Stimulated activated CD8-positive, alpha-beta memory T cell treated with anti-CD3 and anti-CD28 coated beads, Interleukin-2, amount 100 ng/mL, for 48 hours (primary cell): ENCODE results near the gene RIPOR2.
"Not testable (repeated sequence)": the region's sequence is repeated elsewhere in the genome, so short reads cannot be mapped to it uniquely, and the experiment has no call there.

Source experiments
- DNase-seq, 2 donors: peaks; one replicate each; pipeline ENCODE4 v3.0.0-alpha.2; 2020; ENCODE audit warnings: low read depth in 2 of 2

The RIPOR2 gene

DNA sequence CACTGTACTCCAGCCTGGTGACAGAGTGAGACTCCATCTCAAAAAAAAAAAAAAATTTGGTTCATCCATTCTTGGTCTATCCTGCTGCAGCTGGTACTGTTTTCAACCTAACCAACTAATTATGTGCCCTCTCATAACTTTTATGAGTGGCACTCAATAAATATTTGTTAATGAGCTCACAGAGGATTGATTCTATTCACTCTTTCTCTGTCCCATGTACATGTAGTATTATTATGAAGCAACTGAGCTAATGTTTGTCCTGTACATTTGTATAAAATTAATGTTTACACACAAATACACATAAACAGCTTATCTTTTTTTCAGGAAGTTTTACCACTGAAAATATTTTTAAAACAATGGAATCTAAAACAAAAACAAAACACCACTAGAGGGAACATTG, 10.1 kb downstream of the RIPOR2 start:
- no peak for DNase-seq

DNA sequence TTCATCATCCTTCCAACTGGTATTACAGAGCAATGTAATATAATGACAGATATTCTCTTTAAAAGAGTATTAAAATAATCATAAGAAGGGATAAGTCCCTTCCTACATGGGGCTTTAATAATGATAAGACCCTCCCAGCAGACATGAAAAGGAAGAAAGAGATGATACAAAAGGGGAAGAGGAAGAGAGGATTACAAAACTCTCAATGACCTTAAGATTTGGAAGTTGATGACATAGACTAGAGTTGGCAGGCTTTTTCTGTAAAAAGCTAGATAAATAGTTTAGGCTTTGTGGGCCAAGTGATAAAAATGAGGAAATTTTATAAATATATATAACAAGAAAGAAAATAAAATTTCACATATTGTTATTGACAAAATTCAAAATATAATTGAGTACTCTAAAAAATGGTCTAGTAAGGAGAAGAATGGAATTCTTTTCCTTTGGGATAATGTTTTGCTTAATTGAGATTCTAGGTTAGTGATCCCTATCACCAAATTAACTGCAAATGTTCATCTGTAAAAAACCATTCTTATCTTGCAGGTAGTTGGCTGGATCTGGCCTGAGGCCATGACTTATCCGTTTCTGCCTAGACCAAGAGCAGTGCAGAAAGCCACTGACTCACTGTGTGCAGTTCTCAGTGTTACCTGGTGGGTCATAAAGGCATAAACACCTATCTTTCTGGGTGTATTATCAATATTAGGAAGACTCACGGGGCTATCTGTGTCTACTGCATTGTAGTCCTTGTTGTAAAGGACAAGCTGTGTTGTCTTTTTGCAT, 11.0 kb downstream of the RIPOR2 start:
- no peak for DNase-seq

DNA sequence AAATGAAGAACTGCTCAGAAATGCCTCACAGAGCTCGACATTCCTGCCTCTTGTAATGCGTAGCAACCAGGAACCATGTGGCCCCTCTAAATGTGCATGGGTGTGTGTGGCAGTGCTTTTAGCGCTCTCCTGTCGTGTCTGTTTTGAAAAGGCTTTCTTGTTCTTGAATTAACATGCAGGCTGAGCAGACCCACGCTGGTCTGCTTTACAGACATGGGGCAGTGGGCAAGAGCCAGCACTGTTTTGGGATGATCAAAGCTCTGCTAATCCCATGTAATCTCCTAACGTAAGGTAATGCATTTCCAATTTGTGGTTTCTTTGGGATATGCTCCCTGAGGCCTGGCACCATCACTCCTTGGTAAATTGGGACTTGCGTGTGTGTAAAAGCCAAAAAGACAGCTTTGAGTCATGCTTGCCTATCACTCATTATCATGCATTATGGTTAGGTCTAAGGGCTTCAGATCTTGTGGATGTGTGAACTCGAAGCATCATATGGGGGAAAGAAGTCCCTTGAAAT, 11.8 kb downstream of the RIPOR2 start:
- no peak for DNase-seq

GRCh38 chr6:24922814-24923213, 12.9 kb downstream of the RIPOR2 start:
- DNase-seq: no peak

GRCh38 chr6:24922170-24922569, 13.6 kb downstream of the RIPOR2 start:
- DNase-seq: no peak

DNA sequence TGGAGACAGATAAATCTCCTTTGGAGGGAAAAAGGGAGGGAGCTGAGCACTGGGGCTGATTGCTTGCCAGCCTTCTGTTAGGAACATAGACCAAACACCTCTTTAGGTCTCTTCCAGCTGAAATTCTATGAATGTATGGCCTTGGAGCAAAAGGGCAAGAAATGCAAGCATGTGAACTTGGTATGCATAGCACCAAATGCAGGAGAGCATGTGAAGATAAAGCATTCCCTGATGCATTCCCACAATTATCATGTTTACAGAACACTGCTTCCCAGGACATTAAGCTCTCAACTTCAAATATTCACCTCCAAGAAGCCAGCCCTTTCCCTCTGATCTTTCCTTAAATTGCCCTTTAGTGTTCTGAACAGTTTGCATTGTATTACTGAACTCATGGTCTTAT, 15.6 kb downstream of the RIPOR2 start:
- no peak for DNase-seq

- no peak for DNase-seq
Observed at GRCh38 chr6:24919056-24919892, 16.5 kb downstream of the RIPOR2 start.

- no peak for DNase-seq
Observed at GRCh38 chr6:24918641-24919055, 17.1 kb downstream of the RIPOR2 start.

- no peak for DNase-seq
Observed at GRCh38 chr6:24916496-24916895, 19.3 kb downstream of the RIPOR2 start.

- DNase-seq: no peak
Observed at GRCh38 chr6:24915641-24916040, 20.1 kb downstream of the RIPOR2 start.

DNA sequence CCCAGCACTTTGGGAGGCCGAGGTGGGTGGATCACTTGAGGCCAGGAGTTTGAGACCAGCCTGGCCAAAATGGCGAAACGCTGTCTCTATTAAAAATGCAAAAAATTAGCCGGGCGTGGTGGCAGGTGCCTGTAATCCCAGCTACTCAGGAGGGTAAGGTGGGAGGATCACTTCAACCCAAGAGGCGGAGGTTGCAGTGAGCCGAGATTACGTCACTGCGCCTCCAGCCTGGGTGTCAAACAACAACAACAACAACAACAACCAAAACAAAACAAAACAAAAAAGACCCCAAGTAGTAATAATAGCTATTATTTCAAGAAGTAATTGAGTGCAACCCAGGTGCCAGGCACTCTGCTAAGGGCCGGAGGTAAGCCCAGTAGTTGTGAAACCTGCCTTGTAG, 21.7 kb downstream of the RIPOR2 start:
- not testable (repeated sequence) for DNase-seq

GRCh38 chr6:24911796-24912382, 23.9 kb downstream of the RIPOR2 start:
- no peak for DNase-seq

GRCh38 chr6:24910961-24911725, 24.6 kb downstream of the RIPOR2 start:
- DNase-seq: no peak

DNA sequence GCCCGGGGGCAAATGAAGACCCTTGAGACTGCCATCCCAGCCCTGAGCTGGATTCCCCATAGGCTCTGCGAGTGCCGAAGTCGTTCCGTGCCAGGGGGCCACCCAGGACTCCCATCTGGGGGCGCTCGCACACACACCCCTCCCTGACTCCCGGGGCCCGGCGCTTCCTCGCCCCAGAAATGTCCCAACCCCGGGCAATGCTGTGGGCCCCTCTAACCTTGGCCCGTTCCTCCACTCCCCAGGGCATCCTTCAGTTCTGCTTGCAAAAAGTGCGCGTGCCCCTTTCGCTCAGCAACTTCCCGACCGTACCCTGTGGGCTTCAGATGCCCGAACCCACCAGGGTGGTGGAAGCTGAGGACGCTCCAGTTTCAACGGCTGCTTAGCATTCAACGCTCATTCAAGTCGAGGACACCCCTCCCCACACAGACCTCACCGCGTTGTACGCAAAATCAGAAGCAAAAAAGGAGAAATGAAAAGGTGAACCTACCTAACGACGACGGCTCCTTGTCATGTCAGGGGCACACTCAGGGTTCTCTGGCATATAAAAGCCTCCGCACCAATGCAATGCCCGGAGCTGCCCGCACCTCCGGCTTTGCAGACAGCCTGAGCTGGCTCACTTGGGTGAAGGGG, 25.3 kb downstream of the RIPOR2 start:
- DNase-seq: no peak

DNA sequence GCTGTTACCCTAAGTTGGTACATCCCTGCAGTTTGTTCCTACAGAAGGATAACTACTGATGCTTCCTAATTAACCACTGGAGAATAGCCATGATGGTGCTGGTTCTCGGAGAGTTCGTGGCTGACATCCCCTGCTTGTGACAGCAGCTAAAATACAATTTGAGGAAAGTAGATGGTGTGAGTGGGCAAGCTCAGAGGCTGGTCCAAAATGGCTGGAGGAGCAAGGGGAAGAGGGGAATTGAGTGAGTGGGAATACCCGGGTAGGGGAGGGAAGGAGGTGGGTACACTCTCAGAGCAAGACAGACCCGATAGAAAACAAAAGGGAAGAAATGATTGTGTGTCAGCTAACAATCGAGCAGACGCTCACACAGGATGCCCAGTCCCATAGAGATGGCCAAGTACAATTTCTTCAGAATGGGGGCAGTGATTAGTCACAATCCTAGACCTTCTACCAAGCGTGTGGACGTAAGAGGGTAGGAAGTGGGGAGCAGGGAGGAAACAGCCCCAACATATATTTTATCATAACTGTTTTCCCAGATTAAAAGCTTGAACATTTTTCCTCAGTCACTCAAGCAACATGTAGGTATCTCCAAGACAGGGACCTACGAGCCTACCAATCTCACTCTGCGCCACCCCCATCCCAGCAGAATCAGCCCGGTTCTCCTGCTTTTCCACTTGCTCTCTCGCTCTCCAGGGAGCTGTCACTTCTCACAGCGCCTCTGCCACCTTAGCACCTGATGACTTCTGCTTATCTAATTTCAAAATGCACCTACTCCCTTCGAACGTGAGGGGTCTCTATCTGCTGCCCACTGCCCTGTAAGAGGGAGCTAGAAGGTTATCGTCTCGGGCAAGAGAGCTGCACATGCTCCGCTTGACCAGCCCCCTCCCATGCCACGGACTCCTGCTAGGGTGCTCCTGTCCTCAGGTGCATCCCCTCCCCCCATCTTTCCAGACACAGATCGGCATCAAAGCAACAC, 26.2 kb downstream of the RIPOR2 start:
- no peak for DNase-seq

- no peak for DNase-seq
Observed at GRCh38 chr6:24908650-24909035, 27.1 kb downstream of the RIPOR2 start.

- no peak for DNase-seq
Observed at GRCh38 chr6:24907919-24908649, 27.7 kb downstream of the RIPOR2 start.

GRCh38 chr6:24906314-24906713, 29.4 kb downstream of the RIPOR2 start:
- DNase-seq: no peak

DNA sequence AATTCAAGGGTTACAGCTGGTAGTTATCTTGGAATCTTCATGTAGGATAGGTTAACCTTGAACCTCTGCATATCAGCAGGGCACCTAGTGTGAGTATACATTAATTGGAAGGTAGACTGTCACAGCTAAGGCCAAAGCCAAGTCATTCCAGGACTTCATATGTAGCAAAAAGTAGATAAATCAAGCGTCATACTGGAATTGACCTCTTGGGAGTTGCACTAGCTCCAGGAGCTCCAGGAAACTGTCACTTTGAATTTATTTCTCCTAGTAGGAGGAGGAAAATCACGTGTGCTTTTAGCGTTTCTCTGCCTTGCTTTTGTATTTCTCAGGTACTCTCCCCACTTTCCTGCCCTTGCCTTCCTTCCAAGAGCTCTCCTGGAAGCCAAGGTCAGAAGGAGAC, 30.3 kb downstream of the RIPOR2 start:
- no peak for DNase-seq
